SK-N-MC (cell line): Measurements from ENCODE around the gene SLC9A9.

ENCODE experiments used
- EZH2 ChIP-seq: fragments of 200-600 bp; sonication (generic); IDR thresholded peaks from one replicate; pipeline ENCODE4 v1.6.1; 2017; ENCODE audit warnings: antibody characterized with exemption
- POLR2AphosphoS5 ChIP-seq: IDR thresholded peaks from 2 replicates; pipeline ENCODE4 v1.6.1; 2012; ENCODE audit warnings: mild to moderate bottlenecking, low read depth, low read length, borderline replicate concordance

DNA sequence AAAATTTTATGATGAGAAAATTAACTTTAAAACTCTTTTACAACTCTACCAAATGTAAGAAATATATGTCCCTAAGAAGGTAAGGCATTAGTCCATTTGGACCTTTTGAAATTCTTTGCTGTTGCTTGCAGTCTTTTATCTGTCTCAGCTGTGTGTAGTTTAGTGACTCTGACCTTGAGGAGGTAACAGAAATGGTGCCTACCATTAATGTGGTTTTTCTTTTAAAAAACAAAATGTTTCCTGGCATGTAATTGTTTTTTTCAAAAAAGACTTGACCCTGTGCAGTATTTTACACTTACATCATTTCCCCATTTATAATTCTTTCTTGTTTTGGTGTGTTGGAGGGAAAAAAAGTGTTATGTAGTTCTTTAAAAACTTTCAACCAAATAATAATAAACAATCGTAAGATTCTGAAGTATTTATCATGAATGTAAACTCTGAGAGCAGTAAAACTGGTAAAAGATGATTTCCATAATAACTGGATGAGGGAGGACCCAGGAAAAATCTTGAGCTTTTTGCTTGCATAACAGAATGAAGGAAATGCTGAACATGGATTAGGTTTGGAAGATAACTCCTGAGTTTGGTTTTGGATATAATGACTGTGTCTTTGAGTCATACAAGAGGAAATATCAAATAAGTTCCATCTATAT, 503.6 kb downstream of the SLC9A9 start:
- no peak for TF ChIP-seq POLR2AphosphoS5
- TF ChIP-seq EZH2 = no peak
